Hepatocyte (in vitro differentiated cells): ENCODE measurements around the gene TECTB. TPM values are rescaled to one million over a fixed set of nuclear protein-coding genes. Genes with fewer than 3 reads are reported as not detected.

Source experiments
- DNase-seq: peaks from one replicate; pipeline ENCODE4 v3.0.0-alpha.2; 2016; ENCODE audit warnings: low spot score
- H2AFZ ChIP-seq: fragments of 200-600 bp; sonication (generic); 2 replicates; pipeline ENCODE4 v1.6.0; 2016; ENCODE audit warnings: antibody characterized with exemption, mild to moderate bottlenecking
- H3K27ac ChIP-seq: fragments of 200-600 bp; sonication (generic); 2 replicates; pipeline ENCODE4 v1.5.1; 2016; ENCODE audit warnings: mild to moderate bottlenecking
- H3K27me3 ChIP-seq: fragments of 200-600 bp; sonication (generic); 2 replicates; pipeline ENCODE4 v1.6.1; 2016
- H3K36me3 ChIP-seq: fragments of 200-600 bp; sonication (generic); replicated peaks from 2 replicates; pipeline ENCODE4 v1.5.1; 2016; ENCODE audit warnings: low read depth; ENCODE audit not compliant: insufficient read depth
- H3K4me1 ChIP-seq: fragments of 200-600 bp; sonication (generic); 2 replicates; pipeline ENCODE4 v1.5.1; 2016; ENCODE audit warnings: mild to moderate bottlenecking, moderate library complexity; ENCODE audit not compliant: insufficient read depth
- H3K4me2 ChIP-seq: fragments of 200-600 bp; sonication (generic); 2 replicates; pipeline ENCODE4 v1.6.0; 2016
- H3K4me3 ChIP-seq: fragments of 200-600 bp; sonication (generic); 2 replicates; pipeline ENCODE4 v1.5.1; 2016; ENCODE audit warnings: mild to moderate bottlenecking
- H3K79me2 ChIP-seq: fragments of 200-600 bp; sonication (generic); 2 replicates; pipeline ENCODE4 v1.6.0; 2017; ENCODE audit warnings: mild to moderate bottlenecking
- H3K9me2 ChIP-seq: fragments of 200-600 bp; sonication (generic); replicated peaks from 2 replicates; pipeline ENCODE4 v1.6.0; 2017; ENCODE audit warnings: mild to moderate bottlenecking; ENCODE audit not compliant: insufficient read depth
- H3K9me3 ChIP-seq: fragments of 200-600 bp; sonication (generic); 2 replicates; pipeline ENCODE4 v1.5.1; 2016; ENCODE audit warnings: low read depth, mild to moderate bottlenecking
- H4K20me1 ChIP-seq: fragments of 200-600 bp; sonication (generic); 2 replicates; pipeline ENCODE4 v1.6.0; 2016; ENCODE audit warnings: mild to moderate bottlenecking; ENCODE audit not compliant: insufficient read depth, poor library complexity, severe bottlenecking
- EZH2 ChIP-seq: fragments of 200-600 bp; sonication (generic); IDR thresholded peaks from 2 replicates; pipeline ENCODE4 v1.6.1; 2016; ENCODE audit warnings: antibody characterized with exemption, mild to moderate bottlenecking, borderline replicate concordance
- EZH2phosphoT487 ChIP-seq: fragments of 200-600 bp; sonication (generic); IDR thresholded peaks from one replicate; pipeline ENCODE4 v1.6.1; 2018; ENCODE audit warnings: antibody characterized with exemption, mild to moderate bottlenecking, low read depth, moderate library complexity; ENCODE audit not compliant: unreplicated experiment, severe bottlenecking
- WGBS: methylation state at CpG from one replicate; pipeline ENCODE4 v1.1.6; 2016; ENCODE audit warnings: low lambda C conversion rate; ENCODE audit errors: missing lambda C conversion rate; 5-methylcytosine and 5-hydroxymethylcytosine counted together
- polyA plus RNA-seq: library from polyadenylated mRNA; unstranded; fragments of >200 nt; fragmentation: Nextera tagmentation; extraction: Ambion mirVana; gene quantifications from 2 replicates; pipeline ENCODE4 v1.2.1, GENCODE V29; 2016
- total RNA-seq: library from RNA; depleted of rRNA; stranded (reverse); fragments of >200 nt; gene quantifications from 2 replicates; pipeline ENCODE4 v1.2.3, GENCODE V29; 2014
- TF ChIP-seq, protein P1 (sequence below): fragments of 200-600 bp; sonication (generic); IDR thresholded peaks from 2 replicates; pipeline ENCODE4 v1.5.1; 2016; ENCODE audit warnings: antibody characterized with exemption, mild to moderate bottlenecking; ENCODE audit not compliant: poor library complexity

The TECTB gene
- total and polyA plus RNA-seq, 2 experiments from 2014 or later = 0.10 TPM; not detected in 1

DNA sequence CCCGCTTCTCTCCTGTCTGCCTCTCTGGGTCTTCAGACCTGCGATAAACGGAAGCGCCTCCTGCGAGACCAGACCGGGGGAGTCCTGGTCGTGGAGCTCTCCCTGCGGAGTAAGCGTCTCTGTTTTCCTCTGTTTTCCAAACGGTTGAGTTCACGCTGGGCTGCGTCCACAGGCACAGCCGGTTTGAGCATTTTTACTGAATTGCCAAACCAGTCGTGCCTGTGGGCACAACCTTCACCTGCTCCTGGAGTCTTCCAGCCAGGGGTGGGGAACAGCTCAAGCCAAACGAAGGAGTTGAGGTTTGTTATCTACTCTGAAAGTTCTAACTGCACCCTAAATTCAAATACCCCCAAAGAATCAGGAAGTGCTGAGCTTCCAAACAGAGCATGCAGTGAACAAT is 16.3 kb downstream of the TECTB start:
- DNase-seq = no peak
- no peaks in the 10 kb centered on the region for H3K9me2 ChIP-seq
- H2AFZ ChIP-seq = no peak overlapping the region
- no peaks in the 10 kb centered on the region for H3K79me2 ChIP-seq
- H3K4me2 ChIP-seq = no peak overlapping the region
- H3K9me3 ChIP-seq = no peaks in the 10 kb centered on the region
- peaks cover 15% of the 10 kb centered on the region for H3K4me1 ChIP-seq
- TF ChIP-seq EZH2phosphoT487 = no peak
- TF ChIP-seq, protein P1, sequence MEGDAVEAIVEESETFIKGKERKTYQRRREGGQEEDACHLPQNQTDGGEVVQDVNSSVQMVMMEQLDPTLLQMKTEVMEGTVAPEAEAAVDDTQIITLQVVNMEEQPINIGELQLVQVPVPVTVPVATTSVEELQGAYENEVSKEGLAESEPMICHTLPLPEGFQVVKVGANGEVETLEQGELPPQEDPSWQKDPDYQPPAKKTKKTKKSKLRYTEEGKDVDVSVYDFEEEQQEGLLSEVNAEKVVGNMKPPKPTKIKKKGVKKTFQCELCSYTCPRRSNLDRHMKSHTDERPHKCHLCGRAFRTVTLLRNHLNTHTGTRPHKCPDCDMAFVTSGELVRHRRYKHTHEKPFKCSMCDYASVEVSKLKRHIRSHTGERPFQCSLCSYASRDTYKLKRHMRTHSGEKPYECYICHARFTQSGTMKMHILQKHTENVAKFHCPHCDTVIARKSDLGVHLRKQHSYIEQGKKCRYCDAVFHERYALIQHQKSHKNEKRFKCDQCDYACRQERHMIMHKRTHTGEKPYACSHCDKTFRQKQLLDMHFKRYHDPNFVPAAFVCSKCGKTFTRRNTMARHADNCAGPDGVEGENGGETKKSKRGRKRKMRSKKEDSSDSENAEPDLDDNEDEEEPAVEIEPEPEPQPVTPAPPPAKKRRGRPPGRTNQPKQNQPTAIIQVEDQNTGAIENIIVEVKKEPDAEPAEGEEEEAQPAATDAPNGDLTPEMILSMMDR = no peak
- no peak for TF ChIP-seq EZH2
- no peak overlapping the region for H3K27ac ChIP-seq
- H3K36me3 ChIP-seq = no peaks in the 10 kb centered on the region
- WGBS = 79% methylated on average over 15 of the region's 15 CpGs
- no peak overlapping the region for H3K4me3 ChIP-seq
- H3K27me3 ChIP-seq = no peaks in the 10 kb centered on the region
- no peaks in the 10 kb centered on the region for H4K20me1 ChIP-seq

DNA sequence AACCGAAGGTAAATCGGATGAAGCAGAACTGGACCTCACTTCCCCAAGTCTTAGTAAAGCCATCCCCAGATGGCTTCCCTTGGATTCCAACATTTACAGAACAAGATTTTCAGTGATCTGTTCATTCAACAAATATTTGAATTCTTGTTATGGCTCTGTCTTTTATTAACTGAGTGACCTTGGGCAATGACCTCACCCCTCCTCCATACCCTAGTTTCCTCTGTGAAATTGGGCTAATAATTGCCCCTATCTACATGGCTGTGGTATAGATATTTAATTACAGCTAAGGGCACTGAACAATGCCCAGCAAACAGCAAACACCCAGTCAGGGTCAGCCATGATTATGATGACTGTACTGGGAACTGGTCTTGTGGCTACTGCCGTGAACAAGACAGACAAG is 19.1 kb downstream of the TECTB start:
- H3K4me2 ChIP-seq = no peak overlapping the region
- TF ChIP-seq EZH2 (no peak), EZH2phosphoT487 (no peak)
- TF ChIP-seq, protein P1 = no peak
- peaks cover 10% of the 10 kb centered on the region for H3K4me1 ChIP-seq
- no peak for DNase-seq
- no peaks in the 10 kb centered on the region for H3K27me3 ChIP-seq
- H3K4me3 ChIP-seq = no peak overlapping the region
- no peak overlapping the region for H2AFZ ChIP-seq
- no peaks in the 10 kb centered on the region for H3K9me2 ChIP-seq
- WGBS = 86% methylated on average over 3 of the region's 3 CpGs
- no peaks in the 10 kb centered on the region for H4K20me1 ChIP-seq
- peak overlapping the region; percentile 17 for H3K27ac ChIP-seq
- no peaks in the 10 kb centered on the region for H3K36me3 ChIP-seq
- no peaks in the 10 kb centered on the region for H3K9me3 ChIP-seq
- H3K79me2 ChIP-seq = no peaks in the 10 kb centered on the region

DNA sequence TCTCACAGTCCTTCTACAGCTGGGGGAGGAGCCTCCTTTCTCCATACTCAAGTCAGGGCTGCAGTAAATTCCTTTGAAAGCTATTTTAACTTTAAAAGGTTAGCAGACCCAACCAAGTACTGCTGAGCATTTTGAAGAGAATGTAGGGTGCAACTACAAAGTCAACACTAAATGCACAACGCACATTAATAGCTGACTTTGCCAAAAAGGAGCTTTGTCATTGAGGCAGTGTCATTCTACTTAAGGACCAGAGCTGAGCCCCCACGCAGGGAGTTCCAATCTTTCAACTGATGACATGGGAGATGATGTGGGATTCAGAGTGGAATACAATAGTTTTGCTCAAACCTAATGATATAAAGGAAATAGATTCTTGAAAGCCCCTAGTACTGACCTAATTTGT is 20.3 kb downstream of the TECTB start:
- no peaks in the 10 kb centered on the region for H3K36me3 ChIP-seq
- H3K4me3 ChIP-seq = no peak overlapping the region
- no peaks in the 10 kb centered on the region for H3K9me2 ChIP-seq
- H3K27me3 ChIP-seq = no peaks in the 10 kb centered on the region
- H3K79me2 ChIP-seq = no peaks in the 10 kb centered on the region
- no peak for DNase-seq
- no peak overlapping the region for H2AFZ ChIP-seq
- peaks cover 14% of the 10 kb centered on the region for H3K4me1 ChIP-seq
- TF ChIP-seq, protein P1 = no peak
- H3K27ac ChIP-seq = no peak overlapping the region
- no peak overlapping the region for H3K4me2 ChIP-seq
- no peaks in the 10 kb centered on the region for H3K9me3 ChIP-seq
- H4K20me1 ChIP-seq = no peaks in the 10 kb centered on the region
- 82% methylated on average over 2 of the region's 2 CpGs for WGBS

DNA sequence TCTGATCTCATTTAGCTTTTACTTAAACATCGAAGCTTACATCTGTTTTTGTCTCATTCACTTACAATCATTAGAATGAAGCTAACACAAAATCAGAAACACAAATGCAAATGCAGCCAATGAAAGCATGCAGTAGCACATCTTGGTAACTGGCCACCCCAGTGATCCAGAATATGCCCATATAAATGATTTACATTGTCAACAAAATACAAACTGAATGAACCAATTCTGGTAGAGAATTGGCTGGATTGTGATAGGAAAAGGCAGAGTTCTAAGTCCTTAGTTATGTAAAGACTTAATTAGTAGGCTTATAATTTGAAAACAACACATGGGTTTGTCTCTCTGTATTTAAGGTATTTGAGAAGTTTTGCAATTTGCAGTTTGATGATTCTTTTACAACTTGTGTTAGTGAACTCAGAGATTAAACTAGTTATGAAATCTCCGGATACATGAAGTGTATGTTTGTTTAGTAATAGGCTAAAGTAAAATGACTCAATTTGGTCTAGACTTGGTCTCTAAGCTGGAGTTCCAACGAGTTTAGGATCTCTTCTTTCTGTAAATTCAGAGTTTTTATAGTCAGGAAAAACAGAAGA is 21.2 kb downstream of the TECTB start:
- peak overlapping the region; percentile 33 for H3K27ac ChIP-seq
- no peaks in the 10 kb centered on the region for H3K79me2 ChIP-seq
- H3K9me2 ChIP-seq = no peaks in the 10 kb centered on the region
- no peaks in the 10 kb centered on the region for H3K9me3 ChIP-seq
- H3K27me3 ChIP-seq = no peaks in the 10 kb centered on the region
- no peak overlapping the region for H2AFZ ChIP-seq
- H3K36me3 ChIP-seq = no peaks in the 10 kb centered on the region
- H4K20me1 ChIP-seq = no peaks in the 10 kb centered on the region
- H3K4me1 ChIP-seq = peaks cover 14% of the 10 kb centered on the region
- H3K4me2 ChIP-seq = no peak overlapping the region
- no peak overlapping the region for H3K4me3 ChIP-seq
- WGBS = 65% methylated on average over 3 of the region's 3 CpGs
- TF ChIP-seq EZH2phosphoT487 = no peak
- TF ChIP-seq, protein P1 = no peak
- TF ChIP-seq EZH2 = no peak
- no peak for DNase-seq
